ENCODE data around the gene GPR33. TPM values are rescaled to one million over a fixed set of nuclear protein-coding genes. Genes with fewer than 3 reads are reported as not detected.
"Not testable (repeated sequence)": the region's sequence is repeated elsewhere in the genome, so short reads cannot be mapped to it uniquely, and the experiment has no call there.

Gene GPR33
- total and polyA plus RNA-seq, 8 donors = not detected

- intact Hi-C loops (cut with DNase I) = no loop called here
Observed at GRCh38 chr14:31440280-31440679, 47.6 kb downstream of the GPR33 start.

GRCh38 chr14:31439561-31439960 is 48.3 kb downstream of the GPR33 start:
- Histone ChIP-seq H3K4me1 (no peaks in the 10 kb centered on the region), H3K9me3 (no peaks in the 10 kb centered on the region), H3K36me3 (no peaks in the 10 kb centered on the region), H3K27ac (no peak overlapping the region), H3K27me3 (no peaks in the 10 kb centered on the region), H3K4me3 (no peak overlapping the region)
- DNase-seq (no peak), ATAC-seq (no peak)
- intact Hi-C loops (cut with DNase I) = no loop called here
- TF ChIP-seq CTCF (IDR thresholded peaks at IDR 0.05) = no peak

More at GRCh38 chr14:31440280-31440679, 47.6 kb downstream of the GPR33 start:
- no peak overlapping the region for H3K4me3 ChIP-seq
- H3K27me3 ChIP-seq = no peaks in the 10 kb centered on the region
- H3K27ac ChIP-seq = no peak overlapping the region
- H3K9me3 ChIP-seq = no peaks in the 10 kb centered on the region
- TF ChIP-seq CTCF (IDR thresholded peaks at IDR 0.05) = no peak
- no peaks in the 10 kb centered on the region for H3K4me1 ChIP-seq
- ATAC-seq (no peak), DNase-seq (no peak)
- no peaks in the 10 kb centered on the region for H3K36me3 ChIP-seq

- ATAC-seq; H3K27me3 ChIP-seq; H3K4me1 ChIP-seq; intact Hi-C loops (cut with DNase I); H3K4me3 ChIP-seq; H3K9me3 ChIP-seq; DNase-seq; H3K27ac ChIP-seq; H3K36me3 ChIP-seq: not testable (repeated sequence)
Observed at GRCh38 chr14:31437045-31437691, 50.7 kb downstream of the GPR33 start.

DNA sequence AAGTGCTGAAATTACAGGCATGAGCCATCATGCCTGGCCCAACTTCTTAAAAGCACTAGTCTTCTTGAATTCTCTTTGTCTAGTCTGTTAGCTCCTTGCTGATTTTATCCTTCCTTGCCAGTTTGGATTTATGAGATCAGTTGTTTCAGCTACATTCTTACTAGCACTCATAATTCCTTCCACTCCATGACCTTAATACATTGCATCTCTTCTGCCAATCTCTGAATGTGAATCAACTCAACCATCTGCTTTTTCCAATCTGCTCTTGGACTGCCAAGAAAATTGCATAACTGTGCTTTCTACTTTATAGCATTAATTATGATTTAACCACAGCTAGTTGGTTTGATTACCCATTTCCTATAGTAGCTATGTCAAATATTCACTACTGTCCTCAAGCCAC is 52.6 kb downstream of the GPR33 start:
- no peak for TF ChIP-seq CTCF (IDR thresholded peaks at IDR 0.05)
- Histone ChIP-seq H3K36me3 (no peaks in the 10 kb centered on the region), H3K27me3 (no peaks in the 10 kb centered on the region), H3K4me1 (no peaks in the 10 kb centered on the region), H3K4me3 (no peak overlapping the region), H3K27ac (peak overlapping the region in 1 of 2 donors; percentile 26), H3K9me3 (no peaks in the 10 kb centered on the region)
- intact Hi-C loops (cut with DNase I) = no loop called here
- ATAC-seq = peak; percentile 49
- DNase-seq = no peak

Other genes with a start within 250 kb of the GPR33 start
- 10 to 100 TPM; 49.8 to 72.5 TPM for gene HEATR5A, start 67.5 kb downstream of the GPR33 start, total RNA-seq
- 10 to 100 TPM; 18.5 to 22.6 (median 20.7) TPM for gene HEATR5A, start 67.5 kb downstream of the GPR33 start, polyA plus RNA-seq (ENCODE audit: insufficient read length in 6 of 6)
- 10 to 100 TPM; 19.8 to 24.6 TPM for gene DTD2, start 30.5 kb downstream of the GPR33 start, total RNA-seq
- 10 to 100 TPM; 19.3 to 23.1 (median 21.5) TPM for gene DTD2, start 30.5 kb downstream of the GPR33 start, polyA plus RNA-seq (ENCODE audit: insufficient read length in 6 of 6)
- gene NUBPL, start 73.4 kb upstream of the GPR33 start, total RNA-seq = 10 to 100 TPM; 10.1 to 12.8 TPM
- 10 to 100 TPM; 16.3 to 19.0 (median 17.1) TPM for gene NUBPL, start 73.4 kb upstream of the GPR33 start, polyA plus RNA-seq (ENCODE audit: insufficient read length in 6 of 6)

All from left lung (tissue), 10 donors.